GM12878 (cell line): ENCODE data around the gene HIVEP3. TPM values are rescaled to one million over a fixed set of nuclear protein-coding genes. Genes with fewer than 3 reads are reported as not detected.

ENCODE experiments used
- ATAC-seq: fragments of 200-7000 bp; cut with Tn5 transposase; 3 replicates; pipeline ENCODE4 v1.9.1; 2020; ENCODE audit warnings: mild to moderate bottlenecking, moderate library complexity
- BruUV-seq: library from RNA; stranded (reverse); fragments of 400-500 nt; replicated peaks from 2 replicates; lab custom pipeline; 2021; lab: Mats Ljungman, UMichigan
- CTCF ChIA-PET: fragments of 300-600 bp; sonication (Branson Sonifier 250); formaldehyde crosslinking; extraction: SDS; loops from one replicate; lab custom pipeline; 2021; ENCODE audit warnings: inconsistent platforms; lab: Yijun Ruan, JAX
- POLR2A ChIA-PET: fragments of 350-600 bp; formaldehyde crosslinking; extraction: SDS; loops from one replicate; lab custom pipeline; 2021; ENCODE audit warnings: inconsistent platforms; lab: Charles Lee
- RAD21 ChIA-PET: fragments of 300-600 bp; sonication (Branson Sonifier 250); formaldehyde crosslinking; loops from one replicate; lab custom pipeline; 2023; ENCODE audit warnings: antibody characterized with exemption; ENCODE audit not compliant: unreplicated experiment; lab: Charles Lee
- SMC1A ChIA-PET: fragments of 300-600 bp; sonication (Branson Sonifier 250); formaldehyde crosslinking; loops from one replicate; lab custom pipeline; 2023; ENCODE audit not compliant: unreplicated experiment, uncharacterized antibody; lab: Charles Lee
- DNase-seq: peaks from one replicate; pipeline ENCODE4 v3.0.0-alpha.2; 2011; ENCODE audit warnings: low read depth, low spot score
- FAIRE-seq: peaks from 3 replicates; lab custom pipeline; 2011; peaks lifted over from hg19 to GRCh38; lab: Jason Lieb, UNC
- H2AFZ ChIP-seq: 2 replicates; pipeline ENCODE4 v1.6.0; 2011; ENCODE audit warnings: low read depth, low read length, control low read depth; ENCODE audit not compliant: control insufficient read depth
- H3K27ac ChIP-seq: 2 replicates; pipeline ENCODE4 v1.5.1; 2011; ENCODE audit warnings: control low read depth; ENCODE audit not compliant: control insufficient read depth, insufficient read depth
- H3K27me3 ChIP-seq, 2 experiments: replicated peaks in 1 of 2; 2 replicates each; pipeline versions ENCODE4 v1.6.0 to v1.6.1; 2011; ENCODE audit warnings: low read length in 1 of 2; ENCODE audit not compliant: control insufficient read depth in 2 of 2, insufficient read depth in 2 of 2
- H3K36me3 ChIP-seq, 2 experiments: 2 replicates each; pipeline ENCODE4 v1.5.1; 2011; ENCODE audit warnings: low read length in 1 of 2; ENCODE audit not compliant: control insufficient read depth in 2 of 2, insufficient read depth in 2 of 2
- H3K4me1 ChIP-seq: 2 replicates; pipeline ENCODE4 v1.6.1; 2011; ENCODE audit warnings: mild to moderate bottlenecking, low read length, moderate library complexity, mixed read lengths; ENCODE audit not compliant: control insufficient read depth, insufficient read depth
- H3K4me2 ChIP-seq: 2 replicates; pipeline ENCODE4 v1.6.0; 2011; ENCODE audit warnings: control low read depth; ENCODE audit not compliant: control insufficient read depth, insufficient read depth
- H3K4me3 ChIP-seq: fragments of 200-600 bp; sonication (generic); 2 replicates; pipeline ENCODE4 v1.5.1; 2016
- H3K79me2 ChIP-seq: 2 replicates; pipeline ENCODE4 v1.6.0; 2011; ENCODE audit warnings: low read length; ENCODE audit not compliant: control insufficient read depth, insufficient read depth
- H3K9ac ChIP-seq: 2 replicates; pipeline ENCODE4 v1.8.0; 2011; ENCODE audit warnings: low read length, control low read depth, mixed read lengths; ENCODE audit not compliant: control insufficient read depth, insufficient read depth
- H3K9me3 ChIP-seq: replicated peaks from 3 replicates; pipeline ENCODE4 v1.5.1; 2011; ENCODE audit warnings: mild to moderate bottlenecking, low read length; ENCODE audit not compliant: control insufficient read depth, insufficient read depth
- H4K20me1 ChIP-seq: 2 replicates; pipeline ENCODE4 v1.6.0; 2011; ENCODE audit not compliant: control insufficient read depth, insufficient read depth
- ATF2 ChIP-seq: IDR thresholded peaks from 2 replicates; pipeline ENCODE4 v1.6.1; 2012; ENCODE audit warnings: low read length, inconsistent platforms
- ATF3 ChIP-seq: IDR thresholded peaks from 2 replicates; pipeline ENCODE4 v1.6.1; 2011; ENCODE audit warnings: low read depth, mild to moderate bottlenecking, low read length, moderate library complexity, borderline replicate concordance; ENCODE audit errors: extremely low read depth
- DPF2 ChIP-seq: fragments of 450-650 bp; IDR thresholded peaks from 2 replicates; pipeline ENCODE4 v1.6.1; 2017; ENCODE audit warnings: mild to moderate bottlenecking
- FOS ChIP-seq: IDR thresholded peaks from 3 replicates; pipeline ENCODE4 v1.6.1; 2011; ENCODE audit warnings: borderline replicate concordance; ENCODE audit not compliant: insufficient read length; ENCODE audit errors: extremely low read depth
- IRF4 ChIP-seq: IDR thresholded peaks from 2 replicates; pipeline ENCODE4 v1.6.1; 2011; ENCODE audit warnings: low read depth, low read length
- LARP7 ChIP-seq: fragments of 450-650 bp; IDR thresholded peaks from 2 replicates; pipeline ENCODE4 v1.6.1; 2017; ENCODE audit warnings: mild to moderate bottlenecking
- PAX8 ChIP-seq: fragments of 450-650 bp; IDR thresholded peaks from 2 replicates; pipeline ENCODE4 v1.6.1; 2017; ENCODE audit warnings: mild to moderate bottlenecking, moderate library complexity
- ZBTB4 ChIP-seq: fragments of 450-650 bp; formaldehyde crosslinking; IDR thresholded peaks from 2 replicates; pipeline ENCODE4 v1.4.0; 2022; ENCODE audit warnings: mild to moderate bottlenecking, moderate library complexity
- ZZZ3 ChIP-seq: IDR thresholded peaks from 2 replicates; pipeline ENCODE4 v1.6.1; 2011; ENCODE audit warnings: low read depth; ENCODE audit not compliant: control insufficient read depth, insufficient read length
- WGBS: methylation state at CpG from one replicate; pipeline ENCODE4 v1.1.6; 2016; ENCODE audit warnings: low lambda C conversion rate; ENCODE audit not compliant: insufficient replicate concordance, insufficient coverage; ENCODE audit errors: missing lambda C conversion rate; 5-methylcytosine and 5-hydroxymethylcytosine counted together
- in situ Hi-C: fragments of 300-500 bp; cut with MboI; formaldehyde crosslinking; loops from 9 replicates; pipeline ENCODE4 v1.14.3; 2018; ENCODE audit warnings: mixed read lengths
- intact Hi-C: fragments of 100-400 bp; cut with micrococcal nuclease; formaldehyde crosslinking; loops from one replicate; pipeline ENCODE4 v1.14.2; 2022; ENCODE audit not compliant: unreplicated experiment
- polyA plus RNA-seq, 11 experiments: library from polyadenylated mRNA; depleted of rRNA in 4 of 11; unstranded in 6 of 11; stranded (reverse) in 5 of 11; fragments of >200 nt; fragmentation: Nextera tagmentation in 4 of 11; fragmentation: Illumina TruSeq in 1 of 11; extraction: Ambion mirVana in 4 of 11; extraction: Trizol in 1 of 11; gene quantifications; 1 replicate in 1 of 11; 2 replicates in 10 of 11; pipeline versions ENCODE4 v1.2.1 to v1.2.3, GENCODE V29; 2011 to 2016; ENCODE audit warnings: inconsistent platforms in 2 of 11, missing spikeins in 2 of 11, low read depth in 1 of 11
- total RNA-seq, 4 experiments: library from RNA; depleted of rRNA in 3 of 4; stranded (reverse); fragments of >200 nt in 3 of 4; fragmentation: Illumina TruSeq in 1 of 4; extraction: Trizol in 1 of 4; gene quantifications; 2 replicates each; pipeline versions ENCODE4 v1.2.1 to v1.2.3, GENCODE V29; 2013 to 2021

The HIVEP3 gene
- total and polyA plus RNA-seq, 10 of the 15 experiments (the other 5 are each of a cell fraction or from before 2014, with no cell fraction given), result 1.8 to 13.6 (median 3.8) TPM

DNA sequence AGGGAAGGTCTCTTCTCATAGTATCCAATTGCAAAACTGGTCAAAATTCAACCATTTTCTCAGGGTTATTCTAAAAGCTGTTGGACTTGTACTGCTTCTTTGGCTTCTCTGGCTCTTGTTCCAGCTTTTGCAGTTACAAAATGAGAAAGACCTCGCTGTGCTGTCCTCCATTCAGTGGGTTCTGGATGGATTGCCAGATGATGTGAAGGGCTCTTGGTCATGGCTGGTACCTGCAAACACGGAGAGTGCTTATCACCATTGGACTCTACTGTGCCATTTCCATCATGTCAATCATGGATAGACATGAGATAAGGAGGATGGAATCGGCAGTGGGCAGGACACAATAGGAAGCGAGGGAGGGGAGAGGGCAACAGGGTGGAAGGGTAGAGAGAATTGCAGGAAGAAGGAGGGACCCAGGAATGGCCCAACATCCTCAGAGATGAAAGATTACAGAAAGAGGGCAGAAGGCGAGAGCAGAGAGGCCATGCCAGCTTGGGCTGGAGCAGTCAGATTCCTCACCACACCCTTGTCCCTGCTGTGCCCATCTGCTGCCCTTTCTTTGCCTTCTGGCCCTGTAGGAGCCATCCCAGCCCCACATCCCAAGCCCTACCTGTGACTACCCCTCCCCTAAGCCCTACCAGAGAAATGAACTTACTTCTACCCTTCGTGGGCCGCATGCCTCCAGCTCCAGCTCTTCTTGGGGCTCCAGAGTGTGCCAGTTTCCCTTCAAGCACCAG, 70.3 kb downstream of the HIVEP3 start:
- ATAC-seq (no peak), FAIRE-seq (no peak), DNase-seq (no peak)
- no peaks in the 10 kb centered on the region; a peak in 1 of 4 replicates for H3K36me3 ChIP-seq
- ChIA-PET POLR2A (no interaction called here), SMC1A (interaction anchor here (1.0 to 1.2 kb wide), 3 partner anchors 9 to 19 kb away, joined by 3 to 4 read pairs (median 4); no protein-coding TSS in a partner anchor), CTCF (interaction anchor here (1.1 to 2.1 kb wide), 2 partner anchors 37 to 325 kb away, joined by 4 to 6 read pairs; no protein-coding TSS in a partner anchor), RAD21 (no interaction called here)
- no peaks in the 10 kb centered on the region for H3K27me3 ChIP-seq
- no peak overlapping the region for H3K9ac ChIP-seq
- H3K4me1 ChIP-seq, result no peaks in the 10 kb centered on the region; the same call in 1 of the 2 replicates
- intact Hi-C loops (no loop called here), in situ Hi-C loops (no loop called here)
- H4K20me1 ChIP-seq, result no peaks in the 10 kb centered on the region
- no peak overlapping the region for H2AFZ ChIP-seq
- BruUV-seq, result no TSS peak
- no peaks in the 10 kb centered on the region for H3K79me2 ChIP-seq
- 45% methylated on average over 7 of the region's 7 CpGs for WGBS
- H3K9me3 ChIP-seq, result no peaks in the 10 kb centered on the region; the same call in 2 of the 3 replicates
- no peak overlapping the region for H3K4me2 ChIP-seq
- H3K4me3 ChIP-seq, result no peak overlapping the region
- no peak overlapping the region for H3K27ac ChIP-seq
- TF ChIP-seq DPF2, result no peak
- no peak for TF ChIP-seq ATF2
- no peak for TF ChIP-seq ATF3
- TF ChIP-seq FOS, result no peak
- no peak for TF ChIP-seq ZBTB4 (CRISPR knock-in tag)
- no peak for TF ChIP-seq ZZZ3
- no peak for TF ChIP-seq IRF4
- no peak for TF ChIP-seq LARP7
- TF ChIP-seq PAX8, result no peak
